ENCODE results near the gene NHEJ1.

GRCh38 chr2:219078951-219079350 lies 81.7 kb downstream of the NHEJ1 start:
- TF ChIP-seq MED1 (CRISPR knock-in tag; IDR thresholded peaks at IDR 0.05; ENCODE audit: borderline replicate concordance) (no peak), CHD2 (IDR thresholded peaks at IDR 0.05; ENCODE audit: low read depth, low read length) (no peak), SMAD1 (IDR thresholded peaks at IDR 0.05; ENCODE audit: low read depth, low read length, partially characterized antibody) (no peak), FIP1L1 (IDR thresholded peaks at IDR 0.05; ENCODE audit: low read depth, low read length, poor library complexity, severe bottlenecking) (no peak), POLR2A (conservative IDR thresholded peaks at IDR 0.05) (no peak), HMG20B (CRISPR knock-in tag; IDR thresholded peaks at IDR 0.05) (no peak), POLR2AphosphoS5 (IDR thresholded peaks at IDR 0.05; ENCODE audit: control insufficient read depth, insufficient read depth, low read depth, low read length) (no peak), PREB (CRISPR knock-in tag; IDR thresholded peaks at IDR 0.05) (no peak), MAZ (CRISPR knock-in tag; conservative IDR thresholded peaks at IDR 0.05 in 1 of 2, IDR thresholded peaks at IDR 0.05 in 1 of 2) (no peak), POLR2AphosphoS2 (IDR thresholded peaks at IDR 0.05; ENCODE audit: low read length) (no peak), HNRNPH1 (optimal IDR thresholded peaks at IDR 0.05; ENCODE audit: low read depth, low read length) (no peak), CTCF (IDR thresholded peaks at IDR 0.05 in 2 of 3, conservative IDR thresholded peaks at IDR 0.05 in 1 of 3; ENCODE audit: insufficient read depth in 2 of 3, low read depth in 1 of 3, low read length in 3 of 3) (no peak), GATA2 (CRISPR knock-in tag; IDR thresholded peaks at IDR 0.05) (no peak)

Measured in K562 (cell line).